ENCODE data around the gene STEAP3.

DNA sequence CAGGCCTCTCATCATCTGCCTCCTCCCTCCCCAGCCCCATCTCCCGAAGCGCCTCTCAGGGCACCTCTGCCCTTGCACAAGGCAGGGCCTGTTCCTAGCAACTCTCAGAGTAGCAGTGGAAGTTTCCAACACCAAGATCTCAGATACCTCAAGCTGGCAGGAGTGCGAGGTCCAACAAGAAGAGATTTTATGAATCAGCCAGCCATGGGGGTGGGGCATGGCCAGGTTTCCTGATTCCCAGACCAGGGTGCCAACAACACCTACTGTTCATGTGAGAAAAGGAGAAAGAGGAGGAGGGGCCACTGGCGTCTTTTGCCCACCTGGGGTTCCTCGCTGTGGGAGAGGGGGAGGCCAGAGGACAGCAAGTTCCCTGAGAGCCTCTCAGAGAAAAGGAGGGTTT lies 6.6 kb upstream of the STEAP3 start:
- TF ChIP-seq POLR2AphosphoS5 (IDR thresholded peaks at IDR 0.05; ENCODE audit: low read depth, low read length), result no peak
- TF ChIP-seq SIN3A (IDR thresholded peaks at IDR 0.05; ENCODE audit: borderline replicate concordance, insufficient read depth, low read length), result no peak
- TF ChIP-seq TAF1 (IDR thresholded peaks at IDR 0.05; ENCODE audit: borderline replicate concordance, insufficient read depth, low read length), result no peak
- no peak for TF ChIP-seq REST (IDR thresholded peaks at IDR 0.05; ENCODE audit: insufficient read depth in 1 of 2, low read depth in 2 of 2, low read length in 2 of 2)

All from PFSK-1 (cell line).